ENCODE results near the gene RASAL2. TPM values are rescaled to one million over a fixed set of nuclear protein-coding genes. Genes with fewer than 3 reads are reported as not detected.

RASAL2 gene
- total and polyA plus RNA-seq, 9 of the 15 experiments (the other 6 are each of a cell fraction or from before 2014, with no cell fraction given) = 0.13 to 1.0 (median 0.62) TPM

- TF ChIP-seq PATZ1 (CRISPR knock-in tag; IDR thresholded peaks at IDR 0.05; ENCODE audit: borderline replicate concordance) (no peak), TARDBP (IDR thresholded peaks at IDR 0.05) (no peak), ARID3B (CRISPR knock-in tag; IDR thresholded peaks at IDR 0.05; ENCODE audit: borderline replicate concordance) (no peak), ASH1L (IDR thresholded peaks at IDR 0.05; ENCODE audit: borderline replicate concordance, low read depth, partially characterized antibody) (no peak), BRF2 (IDR thresholded peaks at IDR 0.05; ENCODE audit: borderline replicate concordance, insufficient read depth, insufficient read length) (no peak)
These were observed 397.1 kb downstream of the RASAL2 start (continued) for GRCh38 chr1:178490967-178491366.

DNA sequence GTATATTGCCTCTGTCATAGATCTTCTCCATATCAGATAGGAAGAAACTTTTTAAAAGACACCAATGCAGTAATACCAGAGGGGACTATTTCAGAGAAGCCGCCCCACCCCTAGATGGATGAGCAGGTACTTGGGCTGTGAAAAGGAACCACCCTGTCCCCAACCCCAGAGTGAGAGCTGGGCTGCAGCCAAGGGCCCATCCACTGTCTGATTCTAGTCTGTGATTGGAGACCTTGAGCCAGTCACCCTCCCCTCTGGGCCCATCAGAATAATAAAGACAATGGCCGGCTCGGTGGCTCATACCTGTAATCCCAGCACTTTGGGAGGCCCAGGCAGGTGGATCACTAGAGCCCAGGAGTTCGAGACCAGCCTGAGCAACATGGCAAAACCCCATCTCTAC, 397.8 kb downstream of the RASAL2 start:
- WGBS (ENCODE audit: insufficient coverage, low coverage, missing lambda C conversion rate) = 0% methylated on average over 4 of the region's 4 CpGs
- no TSS peak for BruUV-seq (replicated peaks)
- intact Hi-C loops (cut with micrococcal nuclease) = no loop called here
- ATAC-seq (no peak), DNase-seq (ENCODE audit: extremely low read depth in 1 of 4, low spot score in 3 of 4) (no peak), FAIRE-seq (no peak)
- CTCF ChIA-PET (ENCODE audit: low intra/inter-chr PET ratio) = no interaction called here
- H3K4me2 ChIP-seq (ENCODE audit: insufficient read depth, low read length) = no peak overlapping the region
- no peaks in the 10 kb centered on the region for H4K20me1 ChIP-seq (replicated peaks; ENCODE audit: control insufficient read depth, insufficient read depth, low read length)
- H3K27me3 ChIP-seq (ENCODE audit: control insufficient read depth in 2 of 2, insufficient read depth in 2 of 2, low read length in 2 of 2) = peaks cover 40 to 77% of the 10 kb centered on the region in 2 experiments; a peak in 4 of 5 replicates
- H3K4me1 ChIP-seq (replicated peaks in 1 of 2; ENCODE audit: control insufficient read depth in 2 of 2, insufficient read depth in 2 of 2, low read length in 2 of 2) = no peaks in the 10 kb centered on the region; a peak in 1 of 5 replicates
- H2AFZ ChIP-seq (ENCODE audit: low read depth, low read length) = no peak overlapping the region
- H3K27ac ChIP-seq (ENCODE audit: extremely low read depth, low read depth, low read length) = no peak overlapping the region
- H3K36me3 ChIP-seq (ENCODE audit: control insufficient read depth, insufficient read depth, low read length) = no peaks in the 10 kb centered on the region
- POLR2A ChIA-PET = interaction anchor here (0.7 kb wide), 1 partner anchor 747 kb away, joined by 3 read pairs; no protein-coding TSS in a partner anchor
- no peaks in the 10 kb centered on the region for H3K9me1 ChIP-seq (ENCODE audit: control insufficient read depth, insufficient read depth, low read length)
- no peaks in the 10 kb centered on the region for H3K79me2 ChIP-seq (ENCODE audit: control insufficient read depth, insufficient read depth, low read length)
- no peak overlapping the region for H3K9ac ChIP-seq (ENCODE audit: insufficient read depth in 1 of 2, low read depth in 2 of 2, low read length in 2 of 2)
- in situ Hi-C loops (cut with MboI) = no loop called here
- H3K9me3 ChIP-seq (replicated peaks; ENCODE audit: control insufficient read depth, insufficient read depth, low read depth, low read length) = no peaks in the 10 kb centered on the region
- no peak overlapping the region for H3K4me3 ChIP-seq
- TF ChIP-seq ZNF395 (CRISPR knock-in tag; IDR thresholded peaks at IDR 0.05) (no peak), TBP (optimal IDR thresholded peaks at IDR 0.05; ENCODE audit: low read depth, low read length) (no peak), ETV6 (IDR thresholded peaks at IDR 0.05; ENCODE audit: borderline replicate concordance in 1 of 2, low read depth in 2 of 2, low read length in 1 of 2) (no peak), ETV6 (CRISPR knock-in tag; IDR thresholded peaks at IDR 0.05; ENCODE audit: borderline replicate concordance) (no peak)

All from K562 (cell line).